ENCODE measurements around the gene ARRB1.

ARRB1 gene

GRCh38 chr11:75301601-75302345 lies 49.7 kb downstream of the ARRB1 start:
- FAIRE-seq (no peak), DNase-seq (ENCODE audit: low spot score) (no peak)

- no peak for FAIRE-seq
- DNase-seq (ENCODE audit: low spot score) = no peak
These were observed 50.3 kb downstream of the ARRB1 start for GRCh38 chr11:75301131-75301530.

GRCh38 chr11:75298976-75299260 lies 52.5 kb downstream of the ARRB1 start:
- FAIRE-seq (no peak), DNase-seq (ENCODE audit: low spot score) (no peak)

- no peak for DNase-seq (ENCODE audit: low spot score)
These were observed 53.1 kb downstream of the ARRB1 start for GRCh38 chr11:75298191-75298975.

GRCh38 chr11:75293903-75294302 lies 57.6 kb downstream of the ARRB1 start:
- no peak for DNase-seq (ENCODE audit: low spot score)
- no peak for FAIRE-seq

More at GRCh38 chr11:75298191-75298975, 53.1 kb downstream of the ARRB1 start:
- no peak for FAIRE-seq

GRCh38 chr11:75292943-75293342 lies 58.5 kb downstream of the ARRB1 start:
- no peak for FAIRE-seq

GRCh38 chr11:75291741-75292140 lies 59.7 kb downstream of the ARRB1 start:
- no peak for DNase-seq (ENCODE audit: low spot score)
- no peak for FAIRE-seq

More at GRCh38 chr11:75292943-75293342, 58.5 kb downstream of the ARRB1 start:
- DNase-seq (ENCODE audit: low spot score) = no peak

- FAIRE-seq (no peak), DNase-seq (ENCODE audit: low spot score) (no peak)
These were observed 61.5 kb downstream of the ARRB1 start for GRCh38 chr11:75289919-75290318.

- DNase-seq (ENCODE audit: low spot score) = no peak
- no peak for FAIRE-seq
These were observed 62.0 kb downstream of the ARRB1 start for GRCh38 chr11:75289511-75289760.

- FAIRE-seq (no peak), DNase-seq (ENCODE audit: low spot score) (no peak)
These were observed 63.9 kb downstream of the ARRB1 start for GRCh38 chr11:75287579-75287978.

GRCh38 chr11:75286826-75287465 lies 64.5 kb downstream of the ARRB1 start:
- FAIRE-seq = no peak
- DNase-seq (ENCODE audit: low spot score) = no peak

GRCh38 chr11:75285776-75286360 lies 65.6 kb downstream of the ARRB1 start:
- FAIRE-seq (no peak), DNase-seq (ENCODE audit: low spot score) (no peak)

- FAIRE-seq (no peak), DNase-seq (ENCODE audit: low spot score) (no peak)
These were observed 68.0 kb downstream of the ARRB1 start for GRCh38 chr11:75283391-75283931.

- FAIRE-seq = no peak
- DNase-seq (ENCODE audit: low spot score) = no peak
These were observed 69.9 kb downstream of the ARRB1 start for GRCh38 chr11:75281469-75282095.

- no peak for DNase-seq (ENCODE audit: low spot score)
- FAIRE-seq = no peak
These were observed 70.5 kb downstream of the ARRB1 start for GRCh38 chr11:75280770-75281468.

- DNase-seq (ENCODE audit: low spot score) = peak; percentile 87
- peak; percentile 97 for FAIRE-seq
These were observed 71.2 kb downstream of the ARRB1 start for GRCh38 chr11:75280227-75280701.

- DNase-seq (ENCODE audit: low spot score) (no peak), FAIRE-seq (no peak)
These were observed 72.2 kb downstream of the ARRB1 start for GRCh38 chr11:75279273-75279672.

GRCh38 chr11:75277991-75278790 lies 73.3 kb downstream of the ARRB1 start:
- DNase-seq (ENCODE audit: low spot score) (no peak), FAIRE-seq (no peak)

GRCh38 chr11:75277211-75277805 lies 74.2 kb downstream of the ARRB1 start:
- FAIRE-seq (no peak), DNase-seq (ENCODE audit: low spot score) (no peak)

- DNase-seq (ENCODE audit: low spot score) (no peak), FAIRE-seq (no peak)
These were observed 74.8 kb downstream of the ARRB1 start for GRCh38 chr11:75276686-75277085.
